GM19193 (cell line): ENCODE results near the gene RHBDD1.

Source experiments
- POLR2A ChIP-seq: IDR thresholded peaks from 4 replicates; pipeline ENCODE4 v1.6.1; 2011; ENCODE audit not compliant: insufficient read depth, insufficient read length; ENCODE audit errors: extremely low read depth

RHBDD1 gene

DNA sequence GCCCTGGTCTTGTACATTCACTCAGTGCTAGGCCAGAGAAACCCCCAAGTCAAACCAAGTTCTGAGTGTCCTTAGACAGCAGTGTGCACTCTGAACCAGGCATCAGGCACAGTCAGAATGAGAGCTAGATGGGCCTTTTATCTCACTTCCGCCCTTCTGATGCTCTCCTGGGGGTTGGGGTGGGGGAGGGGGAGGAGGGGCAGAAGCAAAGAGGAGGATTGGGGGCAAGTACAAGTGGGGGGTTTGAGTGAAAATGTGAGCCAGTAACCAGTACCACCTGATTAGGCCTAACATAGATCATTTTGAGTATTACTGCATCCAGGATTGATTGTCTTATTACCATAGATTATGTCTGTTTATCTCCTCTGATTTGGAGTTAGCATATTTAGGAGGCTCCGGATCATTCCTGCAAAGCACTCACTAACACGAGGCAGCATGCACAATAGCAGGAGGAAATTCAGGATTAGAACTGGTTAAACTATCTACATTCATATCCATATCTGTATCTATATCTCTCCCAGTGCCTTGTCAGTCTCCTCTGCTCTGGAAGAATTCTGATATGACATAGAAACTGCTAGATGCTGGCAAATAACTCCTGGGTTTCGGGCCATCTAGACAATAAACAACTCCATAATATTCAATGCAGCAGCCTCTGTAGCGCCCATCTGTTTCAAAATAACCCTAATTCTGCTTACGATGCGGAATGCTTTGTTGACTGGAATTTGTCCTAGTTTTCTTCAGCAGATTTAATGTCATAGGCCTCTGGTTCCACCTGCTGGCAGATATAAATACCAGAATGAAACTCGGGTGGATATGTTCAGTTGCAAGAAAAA lies 149.1 kb downstream of the RHBDD1 start:
- TF ChIP-seq POLR2A, result no peak

- no peak for TF ChIP-seq POLR2A
Observed at GRCh38 chr2:226985583-226985946, 149.7 kb downstream of the RHBDD1 start.

- no peak for TF ChIP-seq POLR2A
Observed at GRCh38 chr2:226991663-226992062, 155.8 kb downstream of the RHBDD1 start.

DNA sequence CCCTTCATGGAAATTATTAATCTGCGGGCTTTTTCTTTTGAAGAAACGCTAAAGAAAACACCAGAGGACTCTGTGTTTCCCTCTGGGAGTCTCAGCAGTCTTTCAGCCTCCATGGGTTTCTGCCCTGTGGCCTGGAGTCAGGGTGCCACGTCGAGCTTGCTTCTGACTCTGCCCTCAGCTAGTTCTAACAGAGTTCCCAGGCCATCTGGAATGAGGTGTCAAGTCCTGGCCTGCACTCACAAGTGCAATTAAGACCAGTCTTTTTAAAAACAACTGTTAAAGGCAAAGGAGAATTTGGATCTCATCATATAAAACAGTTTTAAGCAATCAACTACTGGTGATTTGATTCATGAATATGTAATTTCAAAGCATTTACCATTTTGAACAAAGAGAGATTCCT lies 157.3 kb downstream of the RHBDD1 start:
- no peak for TF ChIP-seq POLR2A

GRCh38 chr2:226994775-226995174 lies 158.9 kb downstream of the RHBDD1 start:
- no peak for TF ChIP-seq POLR2A

- TF ChIP-seq POLR2A, result no peak
Observed at GRCh38 chr2:226995625-226996041, 159.8 kb downstream of the RHBDD1 start.

- no peak for TF ChIP-seq POLR2A
Observed at GRCh38 chr2:226999661-227000060, 163.8 kb downstream of the RHBDD1 start.

DNA sequence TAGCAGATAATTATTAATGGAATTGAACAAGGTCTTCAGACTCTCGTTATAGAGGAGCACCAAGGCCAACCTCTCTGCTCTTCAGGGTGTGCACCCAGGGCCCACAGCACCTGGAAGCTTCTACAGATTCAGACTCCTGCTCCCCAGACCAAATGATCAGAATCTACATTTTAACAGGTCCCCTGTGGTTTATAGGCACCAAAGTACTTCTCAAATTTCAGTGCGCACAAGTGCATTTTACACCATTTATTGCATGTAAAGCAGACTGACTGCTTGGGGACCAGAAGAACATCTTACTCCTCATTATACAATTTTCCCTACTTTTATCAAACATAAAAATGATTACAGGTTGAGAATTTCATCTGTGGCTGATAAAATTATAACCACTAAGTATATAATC lies 164.3 kb downstream of the RHBDD1 start:
- TF ChIP-seq POLR2A, result no peak

- no peak for TF ChIP-seq POLR2A
Observed at GRCh38 chr2:227004482-227004881, 168.6 kb downstream of the RHBDD1 start.

DNA sequence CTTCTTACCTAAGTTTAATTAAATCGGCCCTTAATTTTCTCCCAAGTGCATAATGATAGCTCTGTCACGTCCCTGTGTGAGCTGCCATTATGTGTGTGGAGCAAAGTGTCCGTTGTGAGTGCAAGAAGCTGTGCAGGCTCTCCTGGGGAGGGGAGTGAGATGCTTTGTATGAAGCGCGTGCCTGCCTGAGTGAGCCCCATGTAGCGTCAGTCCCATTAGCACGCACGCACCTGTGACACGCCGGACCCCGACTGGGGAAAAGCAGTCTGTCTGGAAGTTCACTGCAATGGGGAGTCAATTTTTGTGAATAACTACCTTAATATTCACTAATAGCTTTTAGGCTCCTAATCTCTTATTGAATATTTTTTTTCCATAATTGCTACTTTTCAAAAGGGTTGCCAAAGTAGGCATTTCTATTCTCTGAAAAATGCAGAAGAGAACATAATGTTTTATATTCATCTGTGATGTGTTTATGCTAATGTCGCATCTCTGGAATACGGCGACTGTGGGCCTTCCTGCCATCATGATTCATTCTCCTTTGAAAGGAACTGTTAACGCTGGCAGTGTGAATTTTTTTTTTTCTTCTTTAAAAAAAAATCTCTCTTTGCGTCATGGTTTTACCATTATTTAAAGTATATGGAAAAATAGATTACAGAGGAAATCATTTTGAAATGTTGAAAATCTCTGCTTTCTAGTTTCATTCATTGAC lies 170.5 kb downstream of the RHBDD1 start:
- no peak for TF ChIP-seq POLR2A

DNA sequence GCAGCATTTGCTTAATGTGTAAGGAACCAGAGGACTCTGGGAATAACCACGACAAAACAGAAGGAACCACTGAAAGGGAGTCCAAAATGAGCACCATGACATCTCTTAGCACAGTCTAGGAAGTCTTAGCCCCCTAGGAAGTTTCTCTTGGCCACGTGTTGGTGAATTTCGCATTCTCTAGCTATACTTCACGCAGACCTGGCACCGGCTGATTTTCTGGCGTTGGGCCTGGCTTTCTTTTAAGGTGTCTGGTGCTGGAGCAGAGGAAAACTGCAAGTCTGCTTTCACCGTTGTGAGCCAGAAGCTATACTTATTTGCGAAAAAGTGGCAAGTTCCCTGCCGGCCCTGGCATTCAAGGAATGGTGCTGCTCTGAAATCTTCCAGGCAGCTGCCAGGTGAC lies 171.3 kb downstream of the RHBDD1 start:
- TF ChIP-seq POLR2A, result no peak

GRCh38 chr2:227007940-227008339 lies 172.1 kb downstream of the RHBDD1 start:
- TF ChIP-seq POLR2A, result no peak

- no peak for TF ChIP-seq POLR2A
Observed at GRCh38 chr2:227010433-227010832, 174.6 kb downstream of the RHBDD1 start.

DNA sequence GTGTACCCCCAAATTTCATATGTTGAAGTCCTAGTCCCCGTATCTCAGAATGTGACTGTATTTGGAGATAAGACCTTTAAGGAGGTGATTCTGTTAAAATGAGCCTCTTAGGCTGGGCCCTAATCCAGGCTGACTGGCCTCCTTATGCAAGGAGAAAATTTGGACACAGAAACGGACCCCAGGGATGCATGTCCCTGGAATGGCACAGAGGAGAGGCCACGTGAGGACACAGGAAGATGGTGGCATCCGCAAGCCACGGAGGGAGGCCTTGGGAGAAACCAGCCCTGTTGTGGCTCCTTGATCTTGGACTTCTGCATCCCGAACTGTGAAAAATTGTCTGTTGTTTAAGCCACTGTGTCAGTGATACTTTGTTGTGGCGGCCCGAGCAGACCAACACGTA lies 177.5 kb downstream of the RHBDD1 start:
- TF ChIP-seq POLR2A, result no peak

- no peak for TF ChIP-seq POLR2A
Observed at GRCh38 chr2:227013881-227014280, 178.0 kb downstream of the RHBDD1 start.

GRCh38 chr2:227016894-227017293 lies 181.0 kb downstream of the RHBDD1 start:
- no peak for TF ChIP-seq POLR2A
